ENCODE results near the gene TRMT10C.
A peak's percentile ranks its signal among the peaks of the same experiment; 100 is the strongest.
"Not testable (repeated sequence)": the region's sequence is repeated elsewhere in the genome, so short reads cannot be mapped to it uniquely, and the experiment has no call there.

TRMT10C gene
- 29.4 to 58.8 (median 37.8) reads per million in 4 donors for total RNA-seq

GRCh38 chr3:101561630-101562328 lies at the start of gene TRMT10C:
Gene TRMT10C, plus strand, starts transcription at chr3:101561868. Its CDS starts 2,914 bp downstream, at chr3:101564782.
- peak; percentile 78 to 95 (median 87) for DNase-seq

- DNase-seq, result peak in 1 of 5 donors; percentile 26
Measured at GRCh38 chr3:101512396-101512645, 49.3 kb upstream of the TRMT10C start.

GRCh38 chr3:101512646-101513418 lies 48.8 kb upstream of the TRMT10C start, which contains the start of gene SENP7:
Gene SENP7, minus strand, starts transcription at chr3:101513212. Its CDS starts 82 bp downstream, at chr3:101513130.
- DNase-seq, result peak; percentile 58 to 83 (median 70)

- no peak for DNase-seq
Measured at GRCh38 chr3:101513419-101513986, 48.2 kb upstream of the TRMT10C start.

- peak in 4 of 5 donors; percentile 25 to 95 (median 34) for DNase-seq
Measured at GRCh38 chr3:101518421-101518871, 43.2 kb upstream of the TRMT10C start.

- no peak for DNase-seq
Measured at GRCh38 chr3:101519685-101520365, 41.8 kb upstream of the TRMT10C start.

- DNase-seq, result peak in 4 of 5 donors; percentile 25 to 50 (median 29)
Measured at GRCh38 chr3:101521211-101521701, 40.4 kb upstream of the TRMT10C start.

GRCh38 chr3:101527441-101527840 lies 34.2 kb upstream of the TRMT10C start:
- DNase-seq, result no peak

GRCh38 chr3:101527906-101528305 lies 33.8 kb upstream of the TRMT10C start:
- no peak for DNase-seq

GRCh38 chr3:101529816-101530685 lies 31.6 kb upstream of the TRMT10C start:
- no peak for DNase-seq

- DNase-seq, result no peak
Measured at GRCh38 chr3:101530686-101531047, 31.0 kb upstream of the TRMT10C start.

- DNase-seq, result peak in 1 of 5 donors; percentile 72
Measured at GRCh38 chr3:101531473-101532086, 30.1 kb upstream of the TRMT10C start.

- no peak for DNase-seq
Measured at GRCh38 chr3:101532783-101533602, 28.7 kb upstream of the TRMT10C start.

GRCh38 chr3:101533603-101533968 lies 28.1 kb upstream of the TRMT10C start:
- no peak for DNase-seq

GRCh38 chr3:101535221-101535620 lies 26.4 kb upstream of the TRMT10C start:
- DNase-seq, result no peak

GRCh38 chr3:101536266-101536665 lies 25.4 kb upstream of the TRMT10C start:
- no peak for DNase-seq

GRCh38 chr3:101536955-101537354 lies 24.7 kb upstream of the TRMT10C start:
- not testable (repeated sequence) for DNase-seq

- DNase-seq, result peak in 1 of 5 donors; percentile 78
Measured at GRCh38 chr3:101542957-101543356, 18.7 kb upstream of the TRMT10C start.

- peak in 1 of 5 donors; percentile 36 for DNase-seq
Measured at GRCh38 chr3:101544161-101544850, 17.4 kb upstream of the TRMT10C start.
